ENCODE measurements around the gene PASD1. TPM values are rescaled to one million over a fixed set of nuclear protein-coding genes. Genes with fewer than 3 reads are reported as not detected.

Gene PASD1
- total RNA-seq, 1 donor from 2014 or later: not detected

- no peak for ATAC-seq
Observed at GRCh38 chrX:151679798-151680402, 116.4 kb downstream of the PASD1 start.

DNA sequence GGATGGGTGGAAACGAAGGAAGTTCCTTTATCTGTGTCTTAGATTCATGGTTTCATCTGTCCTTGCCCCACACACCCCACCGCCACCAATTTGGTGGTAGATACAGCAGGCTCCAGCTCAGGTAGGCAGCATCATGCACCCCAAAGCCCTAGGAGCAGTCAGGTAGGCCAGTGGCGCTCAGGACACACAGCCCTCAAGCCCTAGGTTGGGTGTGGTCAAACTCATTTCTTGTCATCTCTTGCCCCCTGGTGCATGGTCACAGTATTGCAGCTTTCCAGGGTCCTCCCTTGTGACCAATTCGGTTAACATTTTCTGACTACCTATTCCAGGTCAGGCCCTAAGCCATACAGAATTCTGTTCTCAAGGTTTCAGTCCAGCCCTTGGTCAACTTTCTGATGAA lies 117.3 kb downstream of the PASD1 start:
- ATAC-seq (peak; percentile 62 to 68), DNase-seq (no peak)
- H3K4me1 ChIP-seq: no peaks in the 10 kb centered on the region
- H3K27ac ChIP-seq: no peak overlapping the region
- no peaks in the 10 kb centered on the region for H3K27me3 ChIP-seq (ENCODE audit: low read depth)
- intact Hi-C loops (cut with DNase I): no loop called here
- no peak overlapping the region for H3K4me3 ChIP-seq
- no peaks in the 10 kb centered on the region for H3K9me3 ChIP-seq
- TF ChIP-seq, protein P1, sequence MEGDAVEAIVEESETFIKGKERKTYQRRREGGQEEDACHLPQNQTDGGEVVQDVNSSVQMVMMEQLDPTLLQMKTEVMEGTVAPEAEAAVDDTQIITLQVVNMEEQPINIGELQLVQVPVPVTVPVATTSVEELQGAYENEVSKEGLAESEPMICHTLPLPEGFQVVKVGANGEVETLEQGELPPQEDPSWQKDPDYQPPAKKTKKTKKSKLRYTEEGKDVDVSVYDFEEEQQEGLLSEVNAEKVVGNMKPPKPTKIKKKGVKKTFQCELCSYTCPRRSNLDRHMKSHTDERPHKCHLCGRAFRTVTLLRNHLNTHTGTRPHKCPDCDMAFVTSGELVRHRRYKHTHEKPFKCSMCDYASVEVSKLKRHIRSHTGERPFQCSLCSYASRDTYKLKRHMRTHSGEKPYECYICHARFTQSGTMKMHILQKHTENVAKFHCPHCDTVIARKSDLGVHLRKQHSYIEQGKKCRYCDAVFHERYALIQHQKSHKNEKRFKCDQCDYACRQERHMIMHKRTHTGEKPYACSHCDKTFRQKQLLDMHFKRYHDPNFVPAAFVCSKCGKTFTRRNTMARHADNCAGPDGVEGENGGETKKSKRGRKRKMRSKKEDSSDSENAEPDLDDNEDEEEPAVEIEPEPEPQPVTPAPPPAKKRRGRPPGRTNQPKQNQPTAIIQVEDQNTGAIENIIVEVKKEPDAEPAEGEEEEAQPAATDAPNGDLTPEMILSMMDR (IDR thresholded peaks at IDR 0.05): peak; percentile 59
- H3K36me3 ChIP-seq: no peaks in the 10 kb centered on the region

More at GRCh38 chrX:151679798-151680402, 116.4 kb downstream of the PASD1 start:
- intact Hi-C loops (cut with DNase I): no loop called here
- H3K4me1 ChIP-seq: no peaks in the 10 kb centered on the region
- H3K27me3 ChIP-seq (ENCODE audit: low read depth): no peaks in the 10 kb centered on the region
- TF ChIP-seq, protein P1 (IDR thresholded peaks at IDR 0.05): no peak
- H3K9me3 ChIP-seq: no peaks in the 10 kb centered on the region
- no peak overlapping the region for H3K4me3 ChIP-seq
- DNase-seq: no peak
- no peaks in the 10 kb centered on the region for H3K36me3 ChIP-seq
- no peak overlapping the region for H3K27ac ChIP-seq

- intact Hi-C loops (cut with DNase I): no loop called here
- H3K4me1 ChIP-seq: no peaks in the 10 kb centered on the region
- DNase-seq (no peak), ATAC-seq (no peak)
- H3K27ac ChIP-seq: no peak overlapping the region
- no peaks in the 10 kb centered on the region for H3K27me3 ChIP-seq (ENCODE audit: low read depth)
- no peaks in the 10 kb centered on the region for H3K36me3 ChIP-seq
- TF ChIP-seq, protein P1 (IDR thresholded peaks at IDR 0.05): no peak
- H3K4me3 ChIP-seq: no peak overlapping the region
- no peaks in the 10 kb centered on the region for H3K9me3 ChIP-seq
Observed at GRCh38 chrX:151687635-151688034, 124.2 kb downstream of the PASD1 start.

DNA sequence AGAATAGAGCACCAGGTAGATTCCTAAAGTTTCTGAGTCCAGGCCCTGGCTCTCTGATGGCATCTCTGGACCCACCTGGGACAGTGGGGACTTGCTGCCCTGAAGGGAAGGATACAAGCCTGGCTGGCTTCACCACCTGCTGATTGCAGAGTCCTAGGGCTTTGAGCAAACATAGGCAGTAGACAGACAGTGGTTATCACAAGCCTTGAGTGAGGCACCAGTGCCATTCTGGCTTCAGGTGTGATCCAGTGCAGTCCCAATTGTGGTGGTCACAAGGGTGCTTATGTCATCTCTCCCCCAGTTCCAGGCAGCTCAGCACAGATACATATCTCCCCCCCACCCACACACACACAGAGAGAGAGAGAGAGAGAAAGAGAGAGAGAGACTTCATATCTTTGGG lies 125.2 kb downstream of the PASD1 start:
- Histone ChIP-seq H3K36me3 (no peaks in the 10 kb centered on the region), H3K9me3 (no peaks in the 10 kb centered on the region), H3K4me1 (no peaks in the 10 kb centered on the region), H3K27me3 (ENCODE audit: low read depth) (no peaks in the 10 kb centered on the region), H3K4me3 (no peak overlapping the region), H3K27ac (no peak overlapping the region)
- TF ChIP-seq, protein P1 (IDR thresholded peaks at IDR 0.05): no peak
- ATAC-seq (no peak), DNase-seq (no peak)
- intact Hi-C loops (cut with DNase I): no loop called here

DNA sequence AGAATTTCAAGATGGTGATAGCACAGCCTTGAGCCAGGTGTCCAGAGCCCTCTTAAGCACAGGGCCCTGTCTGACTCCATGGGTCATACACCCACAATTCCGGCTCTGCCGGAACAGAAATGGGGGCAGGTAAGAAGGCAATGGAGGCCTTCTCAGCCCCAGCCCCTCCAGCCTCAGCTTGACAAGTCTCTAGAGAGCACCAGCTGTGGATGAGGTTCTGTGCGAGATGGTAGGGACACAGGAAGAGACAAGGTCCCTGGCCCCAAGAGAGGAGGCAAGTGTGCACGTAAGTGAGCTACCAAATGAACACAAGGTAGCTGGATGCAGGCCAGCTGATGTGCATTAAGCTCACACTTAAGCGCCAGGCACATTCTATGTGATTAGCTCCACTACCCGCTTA lies 129.3 kb downstream of the PASD1 start:
- DNase-seq: no peak

More for the DNA sequence above, 129.3 kb downstream of the PASD1 start:
- H3K4me1 ChIP-seq: no peaks in the 10 kb centered on the region
- no peaks in the 10 kb centered on the region for H3K9me3 ChIP-seq
- ATAC-seq: no peak
- H3K36me3 ChIP-seq: no peaks in the 10 kb centered on the region
- TF ChIP-seq, protein P1 (IDR thresholded peaks at IDR 0.05): no peak
- no peak overlapping the region for H3K4me3 ChIP-seq
- no peak overlapping the region for H3K27ac ChIP-seq
- H3K27me3 ChIP-seq (ENCODE audit: low read depth): no peaks in the 10 kb centered on the region
- intact Hi-C loops (cut with DNase I): no loop called here
